ENCODE results near the gene LAYN. TPM values are rescaled to one million over a fixed set of nuclear protein-coding genes. Genes with fewer than 3 reads are reported as not detected.

Gene LAYN
- total RNA-seq, 1 donor from 2014 or later = 21.1 TPM

DNA sequence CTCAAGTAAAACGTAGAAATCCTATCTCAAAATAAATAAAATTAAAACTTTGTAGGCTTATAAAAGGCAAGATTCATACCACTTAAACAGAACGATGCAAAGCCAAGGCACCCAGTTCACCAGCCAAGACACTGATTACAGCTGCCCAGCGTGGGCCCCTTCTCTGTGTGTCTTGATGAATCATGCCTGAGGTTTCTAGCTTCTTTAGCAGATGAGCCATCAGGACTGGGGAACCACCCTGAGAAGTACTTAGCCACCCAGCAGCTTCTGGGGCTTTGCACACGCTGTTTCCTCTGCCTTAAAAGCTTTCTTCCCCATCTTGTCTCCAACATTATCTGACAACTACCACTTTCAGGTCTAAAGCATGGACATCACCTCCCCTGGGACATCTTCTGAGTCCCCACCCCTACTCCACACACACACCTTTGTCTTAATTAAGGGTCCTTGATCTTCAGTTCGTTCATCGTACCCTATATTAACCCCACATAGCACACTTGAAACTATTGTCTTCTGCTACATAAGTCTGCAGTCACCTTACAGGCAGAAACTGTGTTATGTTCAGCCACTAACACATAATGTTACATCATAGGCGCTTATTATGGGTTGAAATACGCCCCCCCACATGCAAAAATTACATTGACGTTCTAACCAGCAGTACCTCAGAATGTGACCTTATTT, 8.7 kb upstream of the LAYN start:
- no peak for DNase-seq

DNA sequence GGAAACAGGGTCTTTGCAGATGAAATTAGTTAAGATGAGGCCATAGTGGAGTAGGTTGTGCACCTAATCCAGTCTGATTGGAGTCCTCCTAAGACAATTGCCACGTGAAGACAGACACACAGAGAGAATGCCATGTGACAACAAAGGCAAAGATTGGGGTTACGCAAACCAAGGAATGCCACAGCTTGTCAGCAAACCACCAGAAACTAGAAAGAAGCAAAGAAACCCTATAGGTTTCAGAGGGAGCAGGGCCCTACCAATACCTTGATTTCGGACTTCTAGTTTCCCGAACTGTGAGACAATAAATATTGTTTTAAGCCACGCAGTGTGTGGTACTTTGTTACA, 8.2 kb upstream of the LAYN start:
- no peak for DNase-seq

DNA sequence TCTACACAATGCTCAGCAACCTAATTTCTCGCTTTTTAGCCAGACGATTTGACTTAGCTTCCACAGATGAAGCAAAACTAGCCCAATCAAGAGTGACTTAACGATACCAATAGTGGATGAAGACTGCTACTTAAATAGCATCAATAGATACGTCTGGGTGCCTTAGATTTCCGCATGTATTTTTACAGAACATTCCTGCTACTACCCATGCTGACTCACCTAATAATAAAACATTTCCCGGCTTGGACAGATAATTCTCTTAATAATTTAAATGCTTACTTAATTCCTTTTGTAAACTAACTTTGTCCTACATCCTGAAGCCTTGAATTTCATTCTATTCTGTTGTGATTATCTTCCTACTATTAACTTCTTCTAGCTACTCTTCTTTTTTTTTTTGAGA, 5.2 kb upstream of the LAYN start:
- DNase-seq = no peak

DNA sequence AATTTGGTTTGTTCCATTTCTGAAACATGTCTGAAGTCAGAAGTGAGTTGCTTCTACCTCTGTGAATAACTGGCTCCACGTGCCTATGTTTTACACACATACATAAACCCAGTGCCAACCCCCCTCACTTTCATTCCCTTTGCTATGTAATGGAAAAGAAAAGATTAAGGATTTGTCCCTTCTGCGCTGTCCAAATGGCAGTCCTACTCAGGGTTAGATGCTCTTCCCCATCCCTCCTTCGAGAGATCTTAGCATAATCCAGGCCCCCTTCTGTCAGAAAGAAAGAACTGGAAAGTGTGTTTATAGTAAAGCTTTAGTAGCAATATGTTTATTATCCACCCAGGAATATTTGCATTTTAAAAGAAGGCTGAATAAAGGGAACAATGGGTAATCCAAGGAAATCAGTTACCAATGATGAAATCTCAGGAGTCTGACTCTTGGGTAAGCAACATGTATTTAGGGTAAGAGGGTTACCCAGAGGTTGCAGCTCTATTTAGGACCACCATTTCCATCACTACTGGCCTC, 3.1 kb upstream of the LAYN start:
- no peak for DNase-seq

DNA sequence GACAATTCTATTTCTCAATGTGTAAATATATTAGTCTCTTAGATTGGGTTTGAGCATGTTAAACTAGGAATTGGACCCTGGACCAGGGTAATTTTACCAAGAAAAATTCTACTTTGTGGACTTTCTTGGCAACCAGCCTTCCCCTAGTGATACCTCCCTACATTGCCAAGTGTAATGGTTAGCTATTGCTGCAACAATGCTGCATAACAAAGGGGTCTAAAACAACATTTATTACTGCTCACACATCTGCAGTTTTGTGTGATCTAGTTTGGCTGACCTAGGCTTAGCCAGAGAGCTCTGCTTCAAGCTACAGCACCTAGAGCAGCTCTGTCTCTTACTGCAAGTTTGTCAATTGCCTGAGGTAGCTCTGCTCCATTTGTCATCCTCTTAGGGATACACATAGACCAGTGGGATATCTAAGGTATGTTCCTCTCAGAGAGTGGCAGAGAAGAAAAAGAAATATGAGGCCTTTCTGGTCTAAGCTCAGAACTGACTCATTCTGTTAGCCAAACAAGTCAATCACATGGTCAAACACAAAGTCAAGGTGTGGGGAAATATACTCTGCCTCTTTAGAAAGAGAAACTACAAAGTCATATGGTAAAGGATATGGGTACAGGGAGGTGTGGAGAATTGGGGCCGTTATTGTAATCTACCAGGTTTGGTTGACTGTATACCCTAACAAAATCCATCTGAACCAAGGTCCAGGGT, 2.0 kb upstream of the LAYN start:
- DNase-seq = no peak

DNA sequence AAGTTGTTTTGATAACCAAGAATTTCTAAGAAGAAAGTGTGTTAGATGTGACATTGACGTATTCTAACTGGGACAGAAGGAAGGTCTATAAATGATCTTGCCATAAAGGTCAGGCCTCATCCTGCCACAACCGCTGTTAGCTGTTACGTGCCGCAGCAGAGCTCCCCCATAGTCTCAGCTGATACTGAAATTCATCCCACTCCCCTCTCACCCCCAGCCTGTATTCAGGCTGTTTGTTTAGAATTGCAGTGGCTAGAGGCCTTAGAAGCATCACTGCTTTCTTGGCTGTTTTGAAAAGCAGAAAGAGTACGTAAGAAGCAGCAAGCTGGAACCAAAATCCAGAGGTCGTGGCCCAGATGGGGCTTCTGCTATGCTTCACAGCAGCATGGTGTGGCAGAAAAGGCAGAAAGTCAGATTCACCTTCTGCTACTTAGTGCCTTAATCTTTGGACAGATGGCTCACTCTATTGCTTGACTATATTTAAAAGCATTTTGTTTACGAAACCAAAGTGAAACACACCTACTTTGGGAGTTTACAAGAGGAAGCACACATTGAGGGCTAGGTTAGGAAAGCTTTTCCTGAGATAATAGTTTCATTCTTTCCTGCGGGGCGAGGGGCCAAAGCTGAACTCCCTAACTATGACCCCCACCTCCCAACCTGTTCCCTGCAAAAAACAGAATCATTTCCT, 950 bp upstream of the LAYN start:
- peak; percentile 10 for DNase-seq

DNA sequence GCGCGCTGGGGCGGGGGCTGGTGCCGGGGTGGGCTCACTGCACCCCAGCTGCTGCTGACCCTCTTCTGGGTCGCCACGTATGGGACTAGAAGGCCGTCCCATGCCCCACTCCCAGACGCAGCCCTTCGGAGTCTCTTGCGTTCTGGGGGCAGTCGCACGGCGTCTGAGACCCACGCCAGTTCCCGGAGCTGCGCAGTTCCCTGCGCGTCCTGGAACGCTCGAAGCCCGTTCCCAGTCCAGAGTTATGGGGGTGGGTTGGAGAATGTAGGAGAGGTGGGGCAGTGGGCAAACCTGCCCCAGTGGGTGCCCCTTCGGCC, 375 bp downstream of the LAYN start:
- DNase-seq = no peak

DNA sequence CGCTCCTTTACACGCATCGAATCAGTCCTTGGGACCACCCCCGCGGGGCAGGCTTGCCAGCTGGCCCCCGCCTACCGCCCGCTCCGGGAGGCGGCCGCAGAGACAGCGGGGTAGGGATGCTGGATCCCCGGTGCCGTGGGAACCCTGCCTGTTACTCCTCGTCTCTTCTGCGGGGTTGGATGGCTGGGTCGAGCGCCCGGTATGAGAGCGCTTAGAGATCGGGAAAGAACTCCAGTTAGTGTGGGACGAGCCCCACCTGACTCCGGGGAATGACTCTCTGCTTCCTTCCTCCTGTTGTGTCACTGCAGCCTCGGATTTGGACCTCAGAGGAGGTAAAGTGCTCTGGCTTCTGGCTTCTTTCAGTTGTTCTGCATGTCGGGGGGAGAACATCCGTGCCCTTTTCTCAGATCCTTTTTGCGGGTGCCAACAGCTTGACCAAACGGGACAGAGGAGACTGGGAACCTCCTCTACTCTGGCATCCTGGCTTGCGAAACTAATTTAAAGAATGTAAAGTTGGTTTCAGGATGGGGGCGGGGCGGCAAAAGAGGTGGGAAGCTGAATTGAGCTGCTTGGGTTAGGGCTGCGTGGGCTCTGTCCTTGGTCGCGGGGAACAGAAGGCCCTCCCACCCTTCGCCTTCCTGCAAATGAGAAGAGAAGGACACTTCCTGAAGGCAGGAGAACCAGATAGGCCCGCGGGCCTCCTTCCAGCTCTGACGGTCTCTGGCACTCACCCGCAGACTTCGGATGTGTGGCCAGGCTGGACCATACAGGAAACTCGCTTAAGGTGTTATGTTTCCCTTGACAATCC, 938 bp downstream of the LAYN start:
- peak; percentile 66 for DNase-seq

DNA sequence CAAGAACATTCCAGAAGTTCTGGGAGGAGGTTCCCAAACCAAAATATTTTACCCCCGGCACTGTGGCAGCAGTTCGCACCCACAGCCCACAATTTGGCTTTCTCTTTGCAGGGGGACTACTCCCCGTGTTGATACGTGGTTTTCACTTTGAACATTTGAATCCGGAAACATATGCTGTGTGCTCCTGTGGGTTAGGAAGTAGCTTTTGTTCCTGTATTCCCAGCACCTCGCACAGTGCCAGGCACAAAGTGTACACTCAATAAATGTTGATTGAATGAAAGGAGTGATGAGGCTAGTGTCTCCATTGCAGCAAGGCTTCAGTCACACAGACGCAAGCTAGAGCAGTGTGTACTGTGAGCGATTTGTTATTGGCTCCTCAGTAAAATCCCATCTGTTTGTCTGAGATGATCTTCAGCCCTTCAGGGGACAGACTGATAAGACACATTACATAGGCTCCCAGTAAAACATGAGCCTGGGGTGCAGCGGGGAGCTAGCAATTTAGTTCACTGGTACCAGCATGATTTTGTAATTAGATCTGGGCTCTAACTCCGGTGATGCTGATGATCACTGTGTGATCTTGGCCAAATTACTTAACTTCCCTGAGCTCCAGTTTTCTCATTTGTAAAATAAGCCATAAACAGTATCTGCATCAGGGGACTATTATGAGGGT, 2.2 kb downstream of the LAYN start:
- no peak for DNase-seq

DNA sequence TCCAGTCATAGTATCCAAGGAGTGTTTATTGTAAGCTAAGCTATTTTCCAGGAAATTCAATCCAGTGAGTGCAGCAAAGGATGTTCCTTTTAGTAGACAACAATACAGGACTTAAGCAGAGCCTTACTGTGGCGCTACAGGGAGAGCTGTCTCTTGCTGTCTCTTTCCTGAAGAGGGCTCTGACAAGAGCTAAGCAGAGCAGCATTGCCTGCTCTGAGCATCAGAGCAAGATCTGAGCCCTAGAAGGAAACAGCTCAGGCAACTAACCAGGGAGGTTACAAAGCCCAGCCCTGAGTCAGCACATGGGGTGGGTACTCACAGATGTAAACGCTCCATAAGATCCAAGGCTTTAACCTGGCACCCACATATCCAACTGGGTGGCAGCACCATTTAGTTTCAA, 8.0 kb downstream of the LAYN start:
- DNase-seq = no peak

DNA sequence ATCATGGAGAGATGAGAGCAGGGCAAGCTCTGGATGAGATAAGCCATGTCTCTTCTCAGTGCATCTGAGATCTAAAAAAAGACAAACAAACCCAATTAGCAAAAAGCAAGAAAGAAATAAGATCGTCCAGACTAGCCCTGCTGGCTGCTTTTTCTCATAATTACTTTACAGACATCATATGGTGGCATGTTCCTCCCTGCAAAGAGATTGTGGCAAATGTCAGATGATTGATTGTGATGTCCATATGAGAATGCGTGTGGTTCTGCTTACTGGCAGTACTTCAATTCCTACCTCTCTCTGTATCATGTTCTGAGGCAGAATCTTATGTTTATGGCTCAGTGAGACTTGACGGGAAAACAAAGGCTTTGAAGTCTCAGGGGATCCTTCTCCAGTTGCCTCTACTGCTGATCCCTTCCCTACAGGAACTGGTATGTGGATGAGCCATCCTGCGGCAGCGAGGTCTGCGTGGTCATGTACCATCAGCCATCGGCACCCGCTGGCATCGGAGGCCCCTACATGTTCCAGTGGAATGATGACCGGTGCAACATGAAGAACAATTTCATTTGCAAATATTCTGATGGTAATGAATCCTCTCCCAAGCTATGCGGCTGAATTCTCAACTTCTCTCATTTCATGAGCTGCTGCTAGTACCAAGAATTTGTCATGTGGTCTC, 8.8 kb downstream of the LAYN start:
- no peak for DNase-seq

DNA sequence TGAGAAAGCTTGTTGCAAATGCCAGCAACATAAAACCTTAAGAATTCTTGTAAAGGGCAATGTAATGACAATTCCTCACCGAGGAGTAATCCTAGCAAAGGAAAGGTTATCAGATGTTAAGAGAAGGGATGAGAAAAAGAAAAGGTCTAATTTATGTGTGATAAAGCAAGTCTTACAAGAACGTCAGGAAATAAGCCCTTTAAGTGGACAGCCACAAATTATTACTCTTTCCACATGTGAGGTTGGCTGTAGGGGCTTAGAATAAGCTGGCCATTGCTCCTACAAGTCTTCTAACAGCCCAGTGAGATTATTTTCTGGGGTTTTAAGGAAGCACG, 9.3 kb downstream of the LAYN start:
- DNase-seq = no peak

DNA sequence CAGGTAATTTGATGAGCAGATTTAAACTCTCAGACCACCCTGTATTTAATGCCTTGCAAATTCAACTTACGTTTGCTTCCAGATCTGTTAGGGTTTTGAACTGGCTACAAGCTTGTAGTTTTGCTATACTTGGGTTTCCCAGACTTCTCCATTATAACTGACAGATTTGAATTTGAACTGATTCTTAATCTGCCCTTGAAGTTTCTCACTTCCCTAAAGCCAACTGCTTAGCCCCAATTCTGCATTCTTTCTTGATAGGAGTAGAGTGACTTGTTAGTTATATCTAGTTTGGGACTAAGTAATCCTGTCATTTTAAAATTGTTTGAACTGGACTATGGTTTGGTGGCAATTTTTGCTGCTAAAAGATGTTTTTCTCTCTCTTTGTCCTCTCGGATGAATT, 9.7 kb downstream of the LAYN start:
- no peak for DNase-seq

DNA sequence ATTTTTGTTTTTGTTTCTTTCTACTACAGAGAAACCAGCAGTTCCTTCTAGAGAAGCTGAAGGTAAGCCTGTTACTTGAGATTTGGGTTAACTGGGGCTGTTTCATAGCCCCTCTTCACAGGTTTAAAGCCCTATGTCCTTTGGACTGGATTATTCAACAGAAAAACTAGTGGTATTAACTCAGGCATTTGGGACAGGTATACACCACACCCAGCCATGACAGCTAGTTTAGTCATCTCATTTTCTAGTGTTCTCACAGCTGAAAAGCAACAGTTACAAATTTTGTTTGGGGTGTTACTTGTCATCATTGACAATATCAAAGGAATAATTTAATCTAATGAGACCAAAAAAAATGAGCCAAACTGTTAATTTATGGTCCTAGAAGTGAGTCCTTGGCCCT, 14.0 kb downstream of the LAYN start:
- no peak for DNase-seq

DNA sequence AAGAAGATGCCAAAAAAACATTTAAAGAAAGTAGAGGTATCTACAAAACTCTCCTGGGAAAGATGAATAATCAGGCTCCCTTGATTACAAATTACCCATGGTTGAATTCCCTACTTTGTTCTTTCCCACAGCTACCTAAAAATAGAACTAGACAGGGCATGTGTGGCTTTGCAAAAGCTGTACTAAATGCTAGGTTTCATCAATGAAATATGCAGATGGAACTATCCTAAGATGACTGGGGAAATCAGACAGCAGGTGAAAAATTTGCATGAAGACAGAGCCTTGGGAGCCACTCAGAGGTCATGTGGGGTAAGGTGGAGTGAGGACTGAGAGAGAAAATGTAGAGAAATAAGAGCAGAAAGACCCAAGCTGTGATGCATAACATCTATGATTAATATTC, 14.7 kb downstream of the LAYN start:
- DNase-seq = no peak

DNA sequence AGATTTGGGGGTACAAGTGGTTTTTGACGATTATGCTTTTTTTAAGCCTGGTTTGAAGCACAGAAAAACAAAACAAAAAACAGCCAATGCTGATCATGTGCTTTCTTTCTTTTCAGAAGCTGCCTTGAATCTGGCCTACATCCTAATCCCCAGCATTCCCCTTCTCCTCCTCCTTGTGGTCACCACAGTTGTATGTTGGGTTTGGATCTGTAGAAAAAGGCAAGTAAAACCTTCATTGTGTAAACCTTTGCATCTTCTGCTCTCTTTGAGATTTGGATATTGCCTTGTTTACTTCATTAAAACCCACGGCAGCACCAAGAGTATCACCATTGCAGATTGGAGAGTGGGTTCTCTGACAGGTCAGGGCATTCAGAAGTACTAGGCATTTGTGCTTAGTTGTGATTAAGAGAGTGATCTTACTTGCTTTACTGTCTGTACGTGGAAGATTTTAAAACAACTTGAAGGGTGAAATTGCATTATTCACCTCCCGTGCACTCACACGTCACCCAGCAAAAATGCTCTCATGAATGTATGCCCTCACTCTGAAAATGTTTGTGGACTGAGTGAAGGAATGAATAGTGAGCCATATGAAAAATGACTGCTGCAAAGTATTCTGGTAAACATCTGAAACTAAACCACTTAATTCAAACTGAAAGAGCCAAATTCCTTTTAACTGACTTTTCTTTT, 17.0 kb downstream of the LAYN start:
- no peak for DNase-seq

DNA sequence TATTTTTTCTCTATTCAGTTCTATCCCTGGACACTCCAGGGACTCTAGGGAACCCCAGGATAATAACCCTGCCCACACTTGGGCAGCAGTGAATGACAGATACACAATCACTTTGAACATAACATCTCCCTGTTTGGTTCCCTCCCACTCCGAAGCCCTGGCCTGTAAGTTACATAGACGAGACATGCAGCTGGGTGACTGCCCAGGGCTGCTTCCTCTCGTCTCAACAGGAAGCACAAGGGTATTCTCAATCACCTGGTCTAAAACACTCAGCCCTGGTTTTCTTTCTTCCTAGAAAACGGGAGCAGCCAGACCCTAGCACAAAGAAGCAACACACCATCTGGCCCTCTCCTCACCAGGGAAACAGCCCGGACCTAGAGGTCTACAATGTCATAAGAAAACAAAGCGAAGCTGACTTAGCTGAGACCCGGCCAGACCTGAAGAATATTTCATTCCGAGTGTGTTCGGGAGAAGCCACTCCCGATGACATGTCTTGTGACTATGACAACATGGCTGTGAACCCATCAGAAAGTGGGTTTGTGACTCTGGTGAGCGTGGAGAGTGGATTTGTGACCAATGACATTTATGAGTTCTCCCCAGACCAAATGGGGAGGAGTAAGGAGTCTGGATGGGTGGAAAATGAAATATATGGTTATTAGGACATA, 19.4 kb downstream of the LAYN start:
- DNase-seq = no peak

DNA sequence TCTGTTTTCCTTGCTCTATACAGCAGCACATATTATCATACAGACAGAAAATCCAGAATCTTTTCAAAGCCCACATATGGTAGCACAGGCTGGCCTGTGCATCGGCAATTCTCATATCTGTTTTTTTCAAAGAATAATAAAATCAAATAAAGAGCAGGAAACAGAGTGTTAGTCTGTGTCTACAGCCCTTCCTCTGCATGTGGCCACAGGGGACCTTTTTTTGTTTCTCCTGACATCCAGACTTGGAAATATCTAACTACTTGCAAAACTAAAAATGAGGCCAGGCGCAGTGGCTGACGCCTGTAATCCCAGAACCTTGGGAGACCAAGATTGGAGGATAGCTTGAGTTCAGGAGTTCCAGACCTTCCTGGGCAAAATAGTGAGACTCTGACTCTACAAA, 20.3 kb downstream of the LAYN start:
- no peak for DNase-seq

DNA sequence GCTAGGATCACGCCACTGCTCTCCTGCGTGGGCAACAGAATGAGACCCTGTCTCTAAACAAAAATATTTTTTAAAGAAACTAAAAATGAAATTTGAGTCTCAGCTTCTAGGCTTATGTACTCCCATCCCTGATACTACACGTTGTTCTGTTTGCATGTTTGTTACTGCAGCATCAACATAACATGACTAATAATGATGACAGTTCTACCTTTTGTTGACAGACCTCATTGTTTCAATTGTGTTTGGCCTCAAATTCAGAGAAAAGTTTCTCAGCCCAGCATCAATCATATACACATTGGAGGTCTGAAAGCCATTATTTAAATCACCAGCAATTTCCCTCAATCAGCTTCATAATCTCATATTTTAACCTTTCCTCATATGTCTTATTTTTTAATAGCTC, 20.8 kb downstream of the LAYN start:
- DNase-seq = no peak

DNA sequence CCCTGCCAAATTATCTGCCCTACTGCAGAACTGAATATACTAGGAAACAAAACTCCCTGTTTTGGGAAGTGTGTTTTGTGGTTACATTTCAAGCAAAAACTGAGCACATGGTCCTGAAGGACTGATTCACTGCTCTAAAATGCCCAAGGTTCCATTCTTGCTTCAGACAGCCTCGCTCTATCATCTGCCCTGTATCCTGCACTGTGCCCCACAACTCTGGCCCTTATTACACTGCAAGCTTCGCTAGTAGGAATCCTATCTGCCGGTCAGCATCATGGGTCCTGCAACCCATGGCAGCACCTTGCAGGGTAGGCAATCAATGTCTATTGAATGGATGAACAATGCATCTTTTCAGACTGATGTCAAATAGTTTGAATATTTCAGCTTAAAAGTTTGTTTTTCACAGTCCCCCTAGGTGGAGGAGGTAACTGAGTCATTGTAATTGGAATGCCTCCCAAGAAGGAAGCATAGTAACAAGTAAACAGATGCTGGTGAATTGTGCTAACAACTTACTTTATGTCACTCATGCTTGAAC, 21.3 kb downstream of the LAYN start:
- no peak for DNase-seq
